Measurements from ENCODE around the gene STAM.
A peak's percentile ranks its signal among the peaks of the same experiment; 100 is the strongest.

STAM gene

GRCh38 chr10:17651896-17652295 is 7.9 kb downstream of the STAM start:
- DNase-seq (ENCODE audit: low read depth), result no peak
- TF ChIP-seq, protein P1, sequence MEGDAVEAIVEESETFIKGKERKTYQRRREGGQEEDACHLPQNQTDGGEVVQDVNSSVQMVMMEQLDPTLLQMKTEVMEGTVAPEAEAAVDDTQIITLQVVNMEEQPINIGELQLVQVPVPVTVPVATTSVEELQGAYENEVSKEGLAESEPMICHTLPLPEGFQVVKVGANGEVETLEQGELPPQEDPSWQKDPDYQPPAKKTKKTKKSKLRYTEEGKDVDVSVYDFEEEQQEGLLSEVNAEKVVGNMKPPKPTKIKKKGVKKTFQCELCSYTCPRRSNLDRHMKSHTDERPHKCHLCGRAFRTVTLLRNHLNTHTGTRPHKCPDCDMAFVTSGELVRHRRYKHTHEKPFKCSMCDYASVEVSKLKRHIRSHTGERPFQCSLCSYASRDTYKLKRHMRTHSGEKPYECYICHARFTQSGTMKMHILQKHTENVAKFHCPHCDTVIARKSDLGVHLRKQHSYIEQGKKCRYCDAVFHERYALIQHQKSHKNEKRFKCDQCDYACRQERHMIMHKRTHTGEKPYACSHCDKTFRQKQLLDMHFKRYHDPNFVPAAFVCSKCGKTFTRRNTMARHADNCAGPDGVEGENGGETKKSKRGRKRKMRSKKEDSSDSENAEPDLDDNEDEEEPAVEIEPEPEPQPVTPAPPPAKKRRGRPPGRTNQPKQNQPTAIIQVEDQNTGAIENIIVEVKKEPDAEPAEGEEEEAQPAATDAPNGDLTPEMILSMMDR (IDR thresholded peaks at IDR 0.05; ENCODE audit: insufficient read depth, low read depth, low read length, missing control alignments), result no peak
- no peak overlapping the region for H3K4me3 ChIP-seq (ENCODE audit: low read depth, low read length)

DNA sequence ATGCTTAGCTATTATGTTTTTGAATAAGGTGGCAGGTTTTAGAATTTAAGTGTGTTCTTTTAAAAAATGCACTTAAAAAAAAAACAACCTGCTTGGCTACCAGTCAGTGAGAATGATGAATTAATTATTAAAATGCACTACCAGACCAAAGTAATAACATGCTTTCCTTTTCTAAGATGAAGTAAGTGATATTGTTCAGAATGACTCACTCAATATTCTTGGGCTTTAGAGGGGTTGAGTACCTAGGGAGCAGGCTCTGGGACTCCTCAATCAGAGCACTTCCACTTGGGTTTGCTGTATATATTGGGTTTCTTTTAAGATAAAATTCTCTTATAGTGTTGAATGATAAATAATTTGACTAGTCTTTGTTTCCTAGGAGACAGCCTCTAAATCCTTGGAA is 8.6 kb downstream of the STAM start:
- no peak overlapping the region for H3K4me3 ChIP-seq (ENCODE audit: low read depth, low read length)
- no peak for DNase-seq (ENCODE audit: low read depth)
- TF ChIP-seq, protein P1 (IDR thresholded peaks at IDR 0.05; ENCODE audit: insufficient read depth, low read depth, low read length, missing control alignments), result no peak

DNA sequence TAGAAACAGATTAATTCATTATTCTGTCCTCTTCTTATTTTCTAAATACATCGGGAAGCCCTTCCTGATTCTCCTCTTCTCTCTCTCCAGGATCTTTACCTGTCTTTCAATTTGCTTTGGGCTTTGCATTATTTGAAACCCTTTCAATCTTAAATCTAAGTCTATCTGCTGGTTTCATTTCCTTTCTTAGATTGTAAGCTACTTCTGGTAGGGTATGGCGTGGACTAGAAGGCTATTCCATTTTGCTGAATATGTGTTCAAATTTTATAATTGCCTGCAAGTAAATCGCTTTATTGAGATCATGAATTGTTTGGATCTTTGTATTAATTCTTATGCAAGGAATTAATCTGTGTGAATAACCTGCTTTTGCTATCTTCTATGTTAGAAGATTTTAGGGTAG is 11.1 kb downstream of the STAM start:
- TF ChIP-seq, protein P1 (IDR thresholded peaks at IDR 0.05; ENCODE audit: insufficient read depth, low read depth, low read length, missing control alignments), result no peak
- no peak overlapping the region for H3K4me3 ChIP-seq (ENCODE audit: low read depth, low read length)
- DNase-seq (ENCODE audit: low read depth), result no peak

DNA sequence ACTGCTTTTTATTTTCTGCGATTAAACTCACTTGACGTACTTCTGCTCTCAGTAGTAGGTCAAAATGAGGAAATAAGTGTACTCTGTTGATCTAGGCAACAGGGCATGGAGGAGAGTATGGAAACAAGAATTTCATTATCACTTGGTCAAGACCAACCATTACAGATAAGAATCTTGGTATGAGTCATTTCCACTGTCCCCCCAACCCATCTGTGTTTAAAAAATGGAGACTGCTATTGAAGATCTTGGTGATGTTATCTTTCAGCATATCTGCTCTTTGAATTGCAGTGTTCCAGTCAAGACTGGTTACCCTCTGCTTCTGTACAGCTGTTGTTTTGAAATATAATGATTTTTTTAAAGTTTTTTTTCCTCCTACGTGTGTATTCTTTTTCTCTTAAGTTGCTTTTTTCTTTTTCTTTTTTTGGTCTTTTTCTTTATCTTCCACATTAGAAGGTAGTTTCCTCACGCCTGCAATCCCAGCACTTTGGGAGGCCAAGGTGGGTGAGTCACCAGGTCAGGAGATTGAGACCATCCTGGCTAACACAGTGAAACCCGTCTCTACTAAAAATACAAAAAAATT is 11.7 kb downstream of the STAM start:
- DNase-seq (ENCODE audit: low read depth), result peak; percentile 76
- TF ChIP-seq, protein P1 (IDR thresholded peaks at IDR 0.05; ENCODE audit: insufficient read depth, low read depth, low read length, missing control alignments), result no peak

GRCh38 chr10:17657103-17657500 is 13.2 kb downstream of the STAM start:
- no peak for DNase-seq (ENCODE audit: low read depth)
- TF ChIP-seq, protein P1 (IDR thresholded peaks at IDR 0.05; ENCODE audit: insufficient read depth, low read depth, low read length, missing control alignments), result no peak
- H3K4me3 ChIP-seq (ENCODE audit: low read depth, low read length), result no peak overlapping the region

More for the DNA sequence above, 11.7 kb downstream of the STAM start:
- H3K4me3 ChIP-seq (ENCODE audit: low read depth, low read length), result no peak overlapping the region

GRCh38 chr10:17659365-17659764 is 15.4 kb downstream of the STAM start:
- TF ChIP-seq, protein P1 (IDR thresholded peaks at IDR 0.05; ENCODE audit: insufficient read depth, low read depth, low read length, missing control alignments), result no peak
- no peak for DNase-seq (ENCODE audit: low read depth)
- H3K4me3 ChIP-seq (ENCODE audit: low read depth, low read length), result no peak overlapping the region

GRCh38 chr10:17660921-17661320 is 17.0 kb downstream of the STAM start:
- TF ChIP-seq, protein P1 (IDR thresholded peaks at IDR 0.05; ENCODE audit: insufficient read depth, low read depth, low read length, missing control alignments), result no peak
- no peak for DNase-seq (ENCODE audit: low read depth)
- H3K4me3 ChIP-seq (ENCODE audit: low read depth, low read length), result no peak overlapping the region

Data from GM12865 (cell line).